Stimulated activated CD4-positive, alpha-beta T cell treated with anti-CD3 and anti-CD28 coated beads, TNF-alpha, amount 100 ng/mL, for 4 hours (primary cell): ENCODE results near the gene LPAR2.
"Not testable (repeated sequence)": the region's sequence is repeated elsewhere in the genome, so short reads cannot be mapped to it uniquely, and the experiment has no call there.

Experiments used
- DNase-seq, 3 experiments: peaks; one replicate each; pipeline ENCODE4 v3.0.0-alpha.2; 2020; ENCODE audit warnings: low read depth in 3 of 3

LPAR2 gene

GRCh38 chr19:19631346-19631745, 3.3 kb upstream of the LPAR2 start:
- DNase-seq: no peak

GRCh38 chr19:19630426-19630825, 2.4 kb upstream of the LPAR2 start:
- DNase-seq: no peak

DNA sequence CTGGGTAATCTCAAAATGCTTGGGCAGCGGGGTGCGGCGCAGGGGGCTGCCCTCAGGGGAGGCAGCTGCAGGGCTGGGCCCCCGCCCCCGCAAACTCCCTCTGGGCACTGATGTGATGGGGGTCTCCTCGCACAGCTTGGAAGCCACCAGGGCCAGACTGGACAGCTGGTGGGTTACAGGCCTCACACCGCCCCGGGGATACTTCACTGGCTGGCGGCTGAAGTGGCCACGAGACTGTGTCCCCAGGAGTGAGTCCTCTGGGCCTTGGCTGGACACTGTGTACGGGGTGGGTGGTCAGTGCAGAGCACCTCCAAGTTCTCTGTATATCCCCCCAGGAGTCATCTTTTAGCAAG, 2.0 kb upstream of the LPAR2 start:
- DNase-seq: no peak

GRCh38 chr19:19628501-19629134, 598 bp upstream of the LPAR2 start:
- peak; percentile 23 to 30 (median 28) for DNase-seq

DNA sequence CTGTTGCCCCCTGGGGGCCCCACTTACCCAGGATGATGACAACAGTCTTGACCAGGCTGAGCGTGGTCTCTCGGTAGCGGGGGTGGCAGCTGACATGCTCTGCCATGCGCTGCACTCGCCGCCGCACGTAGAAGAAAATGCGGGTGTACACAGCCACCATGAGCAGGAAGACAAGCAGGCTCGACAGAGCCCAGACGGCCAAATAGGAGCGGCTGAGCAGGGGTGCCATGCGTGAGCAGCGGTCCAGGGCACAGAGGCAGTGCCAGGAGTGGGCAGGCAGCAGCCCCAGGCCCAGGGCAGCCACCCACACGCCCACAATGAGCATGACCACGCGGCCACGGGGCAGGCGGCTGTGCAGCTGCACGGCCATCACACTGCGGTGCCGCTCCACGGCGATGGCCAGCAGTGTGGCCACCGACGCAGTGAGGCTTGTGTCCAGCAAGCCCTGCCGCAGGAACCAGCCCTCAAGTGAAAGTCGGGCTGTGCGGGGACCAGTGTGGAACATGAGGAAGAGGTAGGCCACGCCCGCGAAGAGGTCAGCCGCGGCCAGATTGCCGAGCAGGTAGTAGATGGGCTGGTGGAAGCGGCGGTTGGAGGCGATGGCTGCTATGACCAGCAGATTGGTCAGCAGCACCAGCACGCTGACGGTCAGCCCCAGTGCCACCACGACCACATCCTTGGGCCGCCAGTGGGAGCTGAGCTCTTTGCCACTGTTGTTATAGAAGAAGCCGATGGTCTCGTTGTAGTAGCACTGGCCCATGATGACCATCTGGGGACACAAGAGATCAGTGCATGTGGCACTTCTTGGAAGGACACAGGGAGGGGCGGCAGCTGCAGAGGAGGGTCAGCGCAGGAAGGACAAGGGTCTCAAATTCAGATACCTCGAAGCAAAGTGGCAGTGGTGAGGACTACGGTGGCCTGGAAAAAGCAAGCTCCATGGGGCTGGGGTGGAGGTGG, 1.2 kb downstream of the LPAR2 start:
- no peak for DNase-seq

- DNase-seq: no peak
Observed at GRCh38 chr19:19624032-19624570, 3.9 kb downstream of the LPAR2 start.

- no peak for DNase-seq
Observed at GRCh38 chr19:19623383-19623782, 4.6 kb downstream of the LPAR2 start.

DNA sequence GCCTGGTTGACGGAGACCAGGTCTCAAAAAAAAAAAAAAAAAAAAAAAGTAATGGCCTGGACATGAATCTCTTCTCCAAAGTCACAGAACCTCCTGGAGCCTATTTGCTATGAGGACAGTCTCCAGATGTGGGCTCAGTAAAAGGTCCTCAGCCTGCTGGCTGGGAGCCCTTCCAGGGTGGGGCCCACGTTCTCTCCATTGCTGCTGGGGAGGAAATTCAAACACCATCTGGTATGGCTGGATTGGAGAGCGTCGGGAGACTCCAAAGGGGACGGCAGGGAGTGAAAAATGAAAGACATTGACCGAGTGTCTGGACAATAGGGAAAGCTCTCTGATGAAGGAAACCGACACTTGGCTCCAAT, 8.2 kb downstream of the LPAR2 start:
- DNase-seq: no peak

DNA sequence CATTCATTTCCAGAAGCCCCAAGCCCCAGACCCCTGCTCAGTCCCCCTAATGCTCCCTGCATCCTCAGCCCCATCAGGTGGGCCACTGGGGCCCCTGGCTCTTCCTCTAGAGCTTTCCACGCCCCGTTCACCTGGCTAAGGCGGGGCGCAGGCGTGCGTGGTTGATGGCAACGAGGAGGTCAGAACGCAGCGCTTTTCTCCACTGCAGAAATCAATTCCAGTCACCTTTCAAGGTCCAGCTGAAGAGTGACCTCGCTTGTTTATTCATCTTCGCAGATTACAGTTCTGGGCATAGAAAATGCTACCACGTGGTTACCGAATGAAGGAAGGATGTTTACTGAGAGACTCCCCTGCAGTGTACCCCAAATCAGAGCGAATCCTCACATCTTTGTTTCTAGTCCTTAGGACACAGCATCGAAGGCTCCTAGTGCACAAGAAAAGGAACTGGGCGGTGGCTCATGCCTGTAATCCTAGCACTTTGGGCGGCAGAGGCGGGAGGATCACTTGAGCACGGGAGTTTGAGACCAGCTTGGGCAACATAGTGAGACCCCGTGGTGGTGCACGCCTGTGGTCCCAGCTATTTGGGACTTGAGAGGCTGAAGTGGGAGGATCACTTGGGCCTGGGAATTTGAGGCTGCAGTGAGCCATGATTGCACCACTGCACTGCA, 8.7 kb downstream of the LPAR2 start:
- DNase-seq: no peak

DNA sequence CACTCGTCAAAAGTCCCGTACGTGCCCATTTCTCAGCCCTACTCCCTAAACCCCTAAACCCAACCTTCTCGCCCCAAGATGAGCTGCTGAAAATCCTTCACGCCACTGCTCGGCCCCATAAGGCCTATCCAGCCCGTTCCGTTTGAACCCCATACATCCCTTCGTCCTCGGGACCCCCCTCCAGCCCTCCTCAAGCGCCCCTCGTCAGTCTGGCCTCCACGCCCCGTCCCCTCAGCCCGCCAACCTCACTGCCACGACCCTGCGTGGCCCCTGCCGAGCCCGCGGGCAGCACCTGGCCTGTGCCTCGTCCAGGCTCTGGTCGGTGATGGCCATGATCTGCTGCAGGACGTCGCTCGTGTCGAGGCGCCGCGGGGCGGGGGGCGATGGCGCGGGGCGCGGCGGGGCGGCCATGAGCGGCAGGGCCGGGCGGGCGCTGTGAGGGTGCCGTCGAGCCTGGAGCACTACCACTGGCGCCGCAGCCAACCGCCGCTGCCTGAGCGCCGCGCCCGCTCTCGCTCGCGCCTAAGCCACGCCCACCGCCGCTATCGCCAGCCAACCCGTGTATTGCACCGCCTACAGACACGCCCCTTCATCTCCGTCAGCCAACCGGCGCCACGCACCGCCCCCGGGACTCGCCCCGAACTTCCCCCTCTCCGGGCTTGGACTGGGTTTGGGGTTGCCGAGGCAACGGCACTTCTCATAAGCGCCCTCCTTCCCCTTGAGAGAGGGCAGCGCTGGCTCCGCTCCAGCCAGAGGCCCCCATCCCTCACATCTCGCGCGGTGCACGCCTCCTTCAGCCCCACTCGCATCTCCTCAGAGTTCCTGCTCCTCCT, 9.6 kb downstream of the LPAR2 start, which contains the start of gene PBX4:
Gene PBX4, minus strand, starts transcription at position 469 of the 833 bp plus-strand sequence. Its CDS starts 58 bp downstream, at position 411.
- peak; percentile 98 to 99 (median 98) for DNase-seq

DNA sequence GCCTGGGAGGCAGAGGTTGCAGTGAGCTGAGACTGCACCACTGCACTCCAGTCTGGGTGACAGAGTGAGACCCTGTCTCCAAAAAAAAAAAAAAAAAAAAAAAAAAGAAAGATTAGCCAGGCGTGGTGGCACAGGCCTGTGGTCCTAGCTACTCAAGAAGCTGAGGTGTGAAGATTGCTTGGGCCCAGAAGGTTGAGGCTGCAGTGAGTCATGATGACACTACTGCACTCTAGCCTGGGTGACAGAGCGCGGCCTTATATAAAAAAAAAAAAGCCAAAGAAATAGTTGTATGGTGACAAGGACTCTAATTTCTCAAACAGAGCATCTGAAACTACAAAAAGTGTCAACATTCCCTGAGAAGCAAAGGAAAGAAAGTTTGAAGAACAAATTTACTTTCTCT, 12.9 kb downstream of the LPAR2 start:
- DNase-seq: no peak

- no peak for DNase-seq
Observed at GRCh38 chr19:19613506-19613905, 14.5 kb downstream of the LPAR2 start.

DNA sequence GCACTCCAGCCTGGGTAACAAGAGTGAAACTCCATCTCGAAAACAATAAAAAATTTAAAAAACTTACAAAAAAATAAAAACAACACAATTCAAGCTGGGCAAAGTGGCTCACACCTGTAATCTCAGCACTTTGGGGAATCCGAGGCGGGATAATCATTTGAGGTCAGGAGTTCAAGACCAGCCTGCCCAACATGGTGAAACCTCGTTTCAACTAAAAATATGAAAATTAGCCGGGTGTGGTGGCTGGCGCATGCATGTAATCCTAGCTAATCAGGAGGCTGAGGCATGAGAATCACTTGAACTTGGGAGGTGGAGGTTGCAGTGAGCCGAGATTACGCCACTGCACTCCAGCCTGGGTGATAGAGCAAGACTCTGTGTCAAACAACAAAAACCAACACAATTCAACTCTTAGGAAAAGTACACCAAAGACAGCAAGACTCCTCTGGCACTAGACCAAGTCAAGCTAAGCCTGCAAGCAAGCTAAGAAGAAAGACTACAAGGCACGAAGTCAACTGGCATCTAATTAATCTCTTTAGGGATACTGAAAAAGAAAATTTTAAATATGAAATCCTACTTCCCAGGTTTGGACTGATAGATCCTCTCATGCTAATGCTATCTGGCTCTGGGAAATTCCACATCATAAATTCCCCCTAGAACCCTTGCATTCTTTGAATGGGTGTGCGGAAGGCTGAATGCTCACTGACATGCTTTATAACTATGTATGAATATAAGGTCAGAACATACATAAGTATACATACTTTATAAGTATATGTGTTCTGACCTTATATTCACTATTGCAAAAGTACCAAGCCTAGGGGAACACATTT, 17.4 kb downstream of the LPAR2 start:
- DNase-seq: no peak

GRCh38 chr19:19606686-19607085, 21.3 kb downstream of the LPAR2 start:
- DNase-seq: not testable (repeated sequence)

DNA sequence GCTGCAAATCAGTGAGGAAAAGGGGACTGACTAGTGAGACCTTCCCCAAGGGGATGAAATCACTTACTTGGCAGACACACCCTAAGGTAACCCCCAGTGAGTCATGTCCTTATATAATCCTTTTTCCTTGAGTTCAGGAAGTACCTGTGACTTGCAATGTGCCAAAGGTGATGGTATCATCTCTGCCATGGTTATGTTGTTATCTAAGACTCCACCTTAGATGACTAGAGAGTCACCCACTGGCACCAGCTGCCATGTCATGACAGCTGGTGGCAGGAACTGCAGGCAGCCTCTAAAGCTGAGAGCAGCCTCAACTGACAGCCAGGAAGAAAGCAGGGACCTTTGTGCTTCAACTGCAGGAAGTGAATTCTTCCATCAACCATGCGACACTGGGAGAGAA, 22.0 kb downstream of the LPAR2 start:
- DNase-seq: no peak

DNA sequence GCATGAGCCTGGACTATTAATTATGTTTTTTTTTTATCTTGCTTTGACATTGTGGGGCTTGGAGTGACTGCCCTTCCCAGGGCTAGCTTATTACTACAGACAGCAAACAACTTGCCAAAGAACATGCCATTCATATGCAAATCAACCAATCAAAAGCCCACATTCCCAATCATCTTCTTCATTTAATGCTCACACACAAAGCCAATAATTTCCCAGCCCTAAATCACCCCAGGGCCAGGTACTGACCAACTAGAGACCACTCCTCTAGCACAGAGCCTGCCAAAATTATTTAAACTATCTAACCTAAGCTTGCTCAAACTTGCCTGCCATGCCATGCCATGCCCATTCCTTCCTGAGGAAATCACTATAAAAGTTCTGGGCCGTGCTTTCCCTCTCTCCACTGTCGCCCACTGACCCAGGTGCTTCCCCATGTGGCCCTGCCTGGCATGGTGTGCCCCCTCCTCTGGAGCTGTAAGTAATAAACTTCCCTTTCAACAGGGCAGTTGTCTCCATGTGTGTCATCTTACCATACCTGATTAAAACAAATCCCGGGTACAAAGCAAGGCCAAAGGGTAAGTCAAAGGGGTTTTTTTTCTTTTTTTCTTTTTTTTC, 25.2 kb downstream of the LPAR2 start:
- DNase-seq: no peak

- peak in 1 of 3 experiments; percentile 41 for DNase-seq
Observed at GRCh38 chr19:19602136-19602712, 25.8 kb downstream of the LPAR2 start.

GRCh38 chr19:19600793-19601330, 27.2 kb downstream of the LPAR2 start:
- no peak for DNase-seq

DNA sequence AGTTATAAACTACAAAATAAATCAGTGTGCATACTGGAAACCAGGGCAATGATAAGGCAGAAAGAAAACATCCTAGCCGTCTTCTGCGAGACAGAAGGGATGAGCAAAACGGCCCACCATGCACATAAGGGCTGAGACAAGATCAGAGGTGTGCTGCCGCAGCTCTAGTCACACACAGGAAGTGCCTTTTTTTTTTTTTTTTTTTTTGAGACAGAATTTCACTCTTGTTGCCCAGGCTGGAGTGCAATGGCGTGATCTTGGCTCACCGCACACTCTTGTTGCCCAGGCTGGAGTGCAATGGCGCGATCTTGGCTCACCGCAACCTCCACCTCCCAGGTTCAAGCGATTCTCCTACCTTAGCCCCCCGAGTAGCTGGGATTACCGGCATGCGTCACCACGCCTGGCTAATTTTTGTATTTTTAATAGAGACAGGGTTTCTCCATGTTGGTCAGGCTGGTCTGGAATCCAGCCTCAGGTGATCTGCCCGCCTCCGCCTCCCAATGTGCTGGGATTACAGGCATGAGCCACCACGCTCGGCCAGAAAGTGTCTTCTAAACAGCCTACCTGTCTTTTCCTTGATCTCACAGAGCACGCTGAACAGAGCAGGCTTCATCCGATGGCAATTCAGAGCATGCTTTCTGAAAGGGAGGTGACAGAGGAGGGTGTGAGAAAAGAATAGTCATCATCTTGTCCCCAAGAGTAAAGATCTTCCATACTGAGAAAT, 29.1 kb downstream of the LPAR2 start:
- DNase-seq: not testable (repeated sequence)
